ENCODE results near the gene IFNE.

DNA sequence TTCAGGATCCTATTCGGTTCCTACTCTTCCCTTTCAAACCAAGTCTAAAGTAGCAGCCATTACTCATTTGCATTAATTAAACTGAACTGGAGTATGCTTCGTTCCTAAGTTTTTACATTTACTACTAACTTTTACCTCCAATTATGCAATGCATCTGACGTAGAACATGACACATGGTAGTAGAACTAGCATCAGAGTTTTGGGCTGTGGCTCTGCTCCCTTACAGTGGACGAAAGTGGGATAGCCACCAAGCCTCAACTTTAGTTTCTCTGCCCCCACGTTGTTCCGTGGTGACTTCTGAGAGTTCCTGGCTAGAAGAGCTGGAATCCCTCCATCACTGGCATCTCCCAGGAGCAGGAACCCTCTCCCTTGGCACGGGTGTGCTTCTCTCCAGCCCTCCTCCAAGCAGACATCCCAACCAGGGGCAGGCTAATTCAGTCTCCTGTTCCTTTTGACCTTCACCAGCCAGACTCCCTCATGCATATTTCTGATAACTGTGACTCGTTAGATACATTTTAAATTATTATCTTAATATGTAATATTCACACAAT is 2.9 kb downstream of the IFNE start:
- TF ChIP-seq, protein P1, sequence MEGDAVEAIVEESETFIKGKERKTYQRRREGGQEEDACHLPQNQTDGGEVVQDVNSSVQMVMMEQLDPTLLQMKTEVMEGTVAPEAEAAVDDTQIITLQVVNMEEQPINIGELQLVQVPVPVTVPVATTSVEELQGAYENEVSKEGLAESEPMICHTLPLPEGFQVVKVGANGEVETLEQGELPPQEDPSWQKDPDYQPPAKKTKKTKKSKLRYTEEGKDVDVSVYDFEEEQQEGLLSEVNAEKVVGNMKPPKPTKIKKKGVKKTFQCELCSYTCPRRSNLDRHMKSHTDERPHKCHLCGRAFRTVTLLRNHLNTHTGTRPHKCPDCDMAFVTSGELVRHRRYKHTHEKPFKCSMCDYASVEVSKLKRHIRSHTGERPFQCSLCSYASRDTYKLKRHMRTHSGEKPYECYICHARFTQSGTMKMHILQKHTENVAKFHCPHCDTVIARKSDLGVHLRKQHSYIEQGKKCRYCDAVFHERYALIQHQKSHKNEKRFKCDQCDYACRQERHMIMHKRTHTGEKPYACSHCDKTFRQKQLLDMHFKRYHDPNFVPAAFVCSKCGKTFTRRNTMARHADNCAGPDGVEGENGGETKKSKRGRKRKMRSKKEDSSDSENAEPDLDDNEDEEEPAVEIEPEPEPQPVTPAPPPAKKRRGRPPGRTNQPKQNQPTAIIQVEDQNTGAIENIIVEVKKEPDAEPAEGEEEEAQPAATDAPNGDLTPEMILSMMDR (IDR thresholded peaks at IDR 0.05): no peak
- no peak for TF ChIP-seq POLR2A (IDR thresholded peaks at IDR 0.05)
